CD14-positive monocyte (primary cell): ENCODE data around the gene AFF2. TPM values are rescaled to one million over a fixed set of nuclear protein-coding genes. Genes with fewer than 3 reads are reported as not detected.

ENCODE experiments used
- DNase-seq, 3 donors: peaks; one replicate each; pipeline ENCODE4 v3.0.0-alpha.2; 2011 to 2022
- H2AFZ ChIP-seq: 2 replicates; pipeline ENCODE4 v1.6.0; 2012; ENCODE audit warnings: mild to moderate bottlenecking, low read depth, low read length, inconsistent platforms; ENCODE audit not compliant: insufficient read depth, poor library complexity, severe bottlenecking
- H3K27ac ChIP-seq, 2 donors: 1 replicate in 1 of 2; 2 replicates in 1 of 2; pipeline ENCODE4 v1.5.1; 2012 to 2013; ENCODE audit warnings: low read length in 2 of 2, control low read depth in 1 of 2, inconsistent platforms in 1 of 2, low read depth in 1 of 2, mild to moderate bottlenecking in 1 of 2
- H3K27me3 ChIP-seq, 2 donors: one replicate each; pipeline versions ENCODE4 v1.6.0 to v1.6.1; 2011 to 2013; ENCODE audit warnings: low read length in 2 of 2; ENCODE audit not compliant: control insufficient read depth in 2 of 2, insufficient read depth in 2 of 2
- H3K36me3 ChIP-seq, 2 donors: replicated peaks in 1 of 2; 1 replicate in 1 of 2; 2 replicates in 1 of 2; pipeline versions ENCODE4 v1.5.1 to v1.6.1; 2012 to 2013; ENCODE audit warnings: low read length in 2 of 2, control low read depth in 1 of 2, inconsistent platforms in 1 of 2, mild to moderate bottlenecking in 1 of 2; ENCODE audit not compliant: insufficient read depth in 2 of 2, control insufficient read depth in 1 of 2
- H3K4me1 ChIP-seq, 2 donors: 1 replicate in 1 of 2; 2 replicates in 1 of 2; pipeline versions ENCODE4 v1.5.1 to v1.6.1; 2012 to 2013; ENCODE audit warnings: low read length in 2 of 2, control low read depth in 1 of 2, inconsistent platforms in 1 of 2, mild to moderate bottlenecking in 1 of 2, moderate library complexity in 1 of 2; ENCODE audit not compliant: insufficient read depth in 2 of 2, control insufficient read depth in 1 of 2
- H3K4me2 ChIP-seq: replicated peaks from 2 replicates; pipeline ENCODE3; 2012; ENCODE audit warnings: low read length, moderate library complexity, mild to moderate bottlenecking; ENCODE audit not compliant: poor library complexity, severe bottlenecking; ENCODE audit errors: extremely low read depth
- H3K4me3 ChIP-seq, 3 experiments: fragments of 200-600 bp in 1 of 3; sonication (generic) in 1 of 3; replicated peaks in 1 of 3; 1 replicate in 2 of 3; 2 replicates in 1 of 3; pipeline ENCODE4 v1.5.1; 2011 to 2013; ENCODE audit warnings: low read length in 3 of 3, mild to moderate bottlenecking in 3 of 3, control low read depth in 2 of 3, low read depth in 2 of 3, inconsistent platforms in 1 of 3, moderate library complexity in 1 of 3
- H3K79me2 ChIP-seq: 2 replicates; pipeline ENCODE4 v1.6.0; 2012; ENCODE audit warnings: mild to moderate bottlenecking, control low read depth, inconsistent platforms, low read length, moderate library complexity; ENCODE audit not compliant: insufficient read depth
- H3K9ac ChIP-seq: 2 replicates; pipeline ENCODE4 v1.6.0; 2017; ENCODE audit warnings: low read length, mild to moderate bottlenecking; ENCODE audit not compliant: insufficient read depth, poor library complexity, severe bottlenecking
- H3K9me3 ChIP-seq, 2 donors: replicated peaks in 1 of 2; 1 replicate in 1 of 2; 2 replicates in 1 of 2; pipeline versions ENCODE4 v1.5.1 to v1.6.1; 2012 to 2013; ENCODE audit warnings: low read length in 2 of 2, control low read depth in 1 of 2; ENCODE audit not compliant: control insufficient read depth in 1 of 2, insufficient read depth in 1 of 2
- H4K20me1 ChIP-seq: 2 replicates; pipeline ENCODE4 v1.6.0; 2012; ENCODE audit warnings: mild to moderate bottlenecking, low read length, control low read depth, moderate library complexity; ENCODE audit not compliant: insufficient read depth
- H3K27ac Mint-ChIP-seq, 7 donors: one replicate each; pipeline ENCODE4 v1.8.0; 2020; ENCODE audit warnings: mild to moderate bottlenecking in 7 of 7, mixed read lengths in 7 of 7, moderate library complexity in 6 of 7, inconsistent platforms in 2 of 7
- H3K27me3 Mint-ChIP-seq, 3 donors: one replicate each; pipeline ENCODE4 v1.8.0; 2021 to 2022; ENCODE audit warnings: low read depth in 3 of 3, mild to moderate bottlenecking in 3 of 3, mixed read lengths in 3 of 3, moderate library complexity in 3 of 3, inconsistent platforms in 1 of 3
- H3K36me3 Mint-ChIP-seq, 2 donors: one replicate each; pipeline ENCODE4 v1.8.0; 2020; ENCODE audit warnings: mixed read lengths in 2 of 2, inconsistent platforms in 1 of 2, mild to moderate bottlenecking in 1 of 2
- H3K4me1 Mint-ChIP-seq: one replicate; pipeline ENCODE4 v1.8.0; 2020; ENCODE audit warnings: mild to moderate bottlenecking, mixed read lengths
- H3K4me3 Mint-ChIP-seq, 2 donors: one replicate each; pipeline ENCODE4 v1.8.0; 2020; ENCODE audit warnings: mild to moderate bottlenecking in 2 of 2, mixed read lengths in 2 of 2, moderate library complexity in 1 of 2
- H3K9me3 Mint-ChIP-seq, 7 donors: one replicate each; pipeline ENCODE4 v1.8.0; 2020 to 2022; ENCODE audit warnings: mixed read lengths in 7 of 7, mild to moderate bottlenecking in 6 of 7, moderate library complexity in 6 of 7, inconsistent platforms in 2 of 7
- WGBS: methylation state at CpG from one replicate; pipeline ENCODE4 v1.1.5; 2013; ENCODE audit warnings: missing lambda C conversion rate; ENCODE audit not compliant: insufficient coverage; 5-methylcytosine and 5-hydroxymethylcytosine counted together
- intact Hi-C, 2 donors: fragments of 100-400 bp; cut with micrococcal nuclease; formaldehyde crosslinking; loops; one replicate each; pipeline versions ENCODE4 v1.15.0 to v1.15.1; 2023
- polyA plus RNA-seq, 3 donors: library from polyadenylated mRNA; depleted of rRNA in 1 of 3; unstranded in 2 of 3; stranded (reverse) in 1 of 3; fragments of 300-500 nt in 2 of 3; fragments of >200 nt in 1 of 3; fragmentation: Illumina TruSeq in 2 of 3; gene quantifications; 1 replicate in 2 of 3; 2 replicates in 1 of 3; pipeline ENCODE4 v1.2.3, GENCODE V29; 2012 to 2021
- TF ChIP-seq, protein P1 (sequence below): fragments of 200-600 bp; IDR thresholded peaks from one replicate; pipeline ENCODE4 v1.8.0; 2022; ENCODE audit warnings: antibody characterized with exemption, mild to moderate bottlenecking

Gene AFF2
- polyA plus RNA-seq, 3 donors: 0.07 to 1.1 (median 0.70) TPM

DNA sequence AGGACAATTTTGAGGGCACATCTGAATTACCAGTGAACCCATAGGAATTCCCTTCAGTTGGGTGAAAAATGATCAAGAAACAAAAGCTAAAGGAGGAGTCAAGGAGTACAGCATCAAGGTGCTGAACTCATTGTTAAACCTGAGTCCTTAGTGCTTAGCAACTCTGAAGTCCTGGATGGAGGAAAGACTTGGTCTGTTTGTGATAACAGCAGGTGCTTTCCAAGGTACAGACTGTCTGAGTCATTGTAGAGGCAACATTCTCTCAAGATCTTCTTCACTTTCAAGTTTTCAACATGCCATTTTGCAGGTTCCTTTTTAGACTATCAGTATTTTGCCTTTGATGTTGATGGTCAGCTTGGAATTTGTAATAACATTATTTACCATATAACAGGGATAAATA is 293.9 kb downstream of the AFF2 start:
- DNase-seq: no peak
- intact Hi-C loops: no loop called here
- Histone ChIP-seq H3K27ac (no peak overlapping the region), H3K79me2 (no peaks in the 10 kb centered on the region), H3K4me2 (no peak overlapping the region), H3K9ac (no peak overlapping the region), H3K27me3 (no peaks in the 10 kb centered on the region), H3K36me3 (no peaks in the 10 kb centered on the region), H2AFZ (no peak overlapping the region), H4K20me1 (no peaks in the 10 kb centered on the region), H3K4me1 (no peaks in the 10 kb centered on the region), H3K9me3 (no peaks in the 10 kb centered on the region), H3K4me3 (no peak overlapping the region)
- H3K36me3 Mint-ChIP-seq: no peaks in the 10 kb centered on the region
- H3K4me3 Mint-ChIP-seq: no peak overlapping the region
- H3K9me3 Mint-ChIP-seq: peaks cover 0 to 1% (median 0%) of the 10 kb centered on the region in 7 donors
- no peaks in the 10 kb centered on the region for H3K27me3 Mint-ChIP-seq
- TF ChIP-seq, protein P1, sequence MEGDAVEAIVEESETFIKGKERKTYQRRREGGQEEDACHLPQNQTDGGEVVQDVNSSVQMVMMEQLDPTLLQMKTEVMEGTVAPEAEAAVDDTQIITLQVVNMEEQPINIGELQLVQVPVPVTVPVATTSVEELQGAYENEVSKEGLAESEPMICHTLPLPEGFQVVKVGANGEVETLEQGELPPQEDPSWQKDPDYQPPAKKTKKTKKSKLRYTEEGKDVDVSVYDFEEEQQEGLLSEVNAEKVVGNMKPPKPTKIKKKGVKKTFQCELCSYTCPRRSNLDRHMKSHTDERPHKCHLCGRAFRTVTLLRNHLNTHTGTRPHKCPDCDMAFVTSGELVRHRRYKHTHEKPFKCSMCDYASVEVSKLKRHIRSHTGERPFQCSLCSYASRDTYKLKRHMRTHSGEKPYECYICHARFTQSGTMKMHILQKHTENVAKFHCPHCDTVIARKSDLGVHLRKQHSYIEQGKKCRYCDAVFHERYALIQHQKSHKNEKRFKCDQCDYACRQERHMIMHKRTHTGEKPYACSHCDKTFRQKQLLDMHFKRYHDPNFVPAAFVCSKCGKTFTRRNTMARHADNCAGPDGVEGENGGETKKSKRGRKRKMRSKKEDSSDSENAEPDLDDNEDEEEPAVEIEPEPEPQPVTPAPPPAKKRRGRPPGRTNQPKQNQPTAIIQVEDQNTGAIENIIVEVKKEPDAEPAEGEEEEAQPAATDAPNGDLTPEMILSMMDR: no peak
- H3K27ac Mint-ChIP-seq: no peak overlapping the region
- H3K4me1 Mint-ChIP-seq: no peaks in the 10 kb centered on the region

DNA sequence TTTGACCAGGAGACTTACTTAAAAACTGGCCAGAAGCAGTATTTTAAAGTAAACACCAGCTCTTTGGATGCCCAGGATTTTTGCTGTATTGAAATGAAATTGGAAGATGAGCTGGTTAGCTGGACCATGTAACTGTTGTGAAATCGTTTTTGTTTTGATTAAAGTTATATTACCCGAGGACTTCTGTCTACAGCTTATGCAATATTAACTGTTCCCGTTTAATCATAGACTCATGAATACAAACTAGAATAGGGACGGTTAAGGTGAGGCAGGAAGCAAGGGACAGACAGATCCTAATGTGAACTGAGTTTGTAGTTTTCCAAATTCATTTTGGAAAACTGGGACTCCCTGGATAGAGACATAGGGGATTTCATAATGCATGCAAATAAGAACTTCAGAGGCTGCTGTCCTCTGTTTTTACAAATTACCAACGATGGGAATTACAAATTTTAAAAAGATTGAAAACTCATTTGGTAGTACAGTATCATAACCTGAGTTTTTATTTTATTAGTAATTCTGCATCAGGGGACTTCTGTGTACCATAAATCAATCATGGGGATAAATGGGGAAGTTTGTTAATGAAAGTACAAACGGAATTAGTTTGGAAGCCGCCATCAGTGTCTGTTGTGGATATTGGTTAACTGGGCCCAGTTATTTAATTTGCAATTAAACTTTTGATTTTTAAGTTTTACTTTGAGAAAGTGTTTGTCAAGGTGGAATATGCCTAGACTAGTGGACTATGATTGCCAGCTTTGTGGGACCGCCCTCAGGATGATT is 304.4 kb downstream of the AFF2 start:
- Mint-ChIP-seq H3K9me3 (no peaks in the 10 kb centered on the region), H3K27me3 (no peaks in the 10 kb centered on the region), H3K27ac (no peak overlapping the region), H3K36me3 (no peaks in the 10 kb centered on the region), H3K4me1 (peaks cover 12% of the 10 kb centered on the region), H3K4me3 (peak overlapping the region in 1 of 2 donors; percentile 39)
- H3K36me3 ChIP-seq: no peaks in the 10 kb centered on the region
- intact Hi-C loops: no loop called here
- no peaks in the 10 kb centered on the region for H3K9me3 ChIP-seq
- H4K20me1 ChIP-seq: no peaks in the 10 kb centered on the region
- no peak overlapping the region for H2AFZ ChIP-seq
- H3K79me2 ChIP-seq: no peaks in the 10 kb centered on the region
- DNase-seq: no peak
- no peaks in the 10 kb centered on the region for H3K27me3 ChIP-seq
- no CpG with 5 or more reads among the region's 8 CpGs for WGBS
- H3K9ac ChIP-seq: no peak overlapping the region
- TF ChIP-seq, protein P1: no peak
- no peak overlapping the region for H3K27ac ChIP-seq
- H3K4me2 ChIP-seq: no peak overlapping the region
- no peak overlapping the region for H3K4me3 ChIP-seq
- H3K4me1 ChIP-seq: peaks cover 0 to 4% of the 10 kb centered on the region in 2 donors
